OCI-LY7 (cell line): ENCODE data around the gene RAMP1. TPM values are rescaled to one million over a fixed set of nuclear protein-coding genes. Genes with fewer than 3 reads are reported as not detected.

Source experiments
- BruUV-seq: library from RNA; stranded (reverse); fragments of 400-500 nt; replicated peaks from 2 replicates; lab custom pipeline; 2021; lab: Mats Ljungman, UMichigan
- CTCF ChIA-PET: fragments of 300-600 bp; sonication (Branson Sonifier 250); formaldehyde crosslinking; loops from one replicate; lab custom pipeline; 2022; ENCODE audit warnings: antibody characterized with exemption; ENCODE audit not compliant: unreplicated experiment; lab: Charles Lee
- POLR2A ChIA-PET: fragments of 300-600 bp; sonication (Branson Sonifier 250); formaldehyde crosslinking; loops from one replicate; lab custom pipeline; 2022; ENCODE audit warnings: antibody characterized with exemption; lab: Charles Lee
- DNase-seq: peaks from one replicate; pipeline ENCODE4 v3.0.0-alpha.2; 2015; ENCODE audit warnings: low spot score
- H2AFZ ChIP-seq: fragments of 200-600 bp; sonication (generic), shearing (Covaris generic); 2 replicates; pipeline ENCODE4 v1.6.1; 2014; ENCODE audit warnings: mild to moderate bottlenecking, antibody characterized with exemption, low read length, moderate library complexity
- H3K27ac ChIP-seq: fragments of 200-600 bp; sonication (generic); 2 replicates; pipeline ENCODE4 v1.5.1; 2014; ENCODE audit warnings: mixed run types, low read depth, mild to moderate bottlenecking, moderate library complexity, low read length, inconsistent platforms; ENCODE audit not compliant: poor library complexity, severe bottlenecking
- H3K36me3 ChIP-seq: fragments of 200-600 bp; sonication (generic); 2 replicates; pipeline ENCODE4 v1.6.1; 2014; ENCODE audit warnings: mild to moderate bottlenecking, antibody characterized with exemption, low read length, moderate library complexity, mixed read lengths; ENCODE audit not compliant: insufficient read depth
- H3K4me1 ChIP-seq: fragments of 200-600 bp; sonication (generic); 2 replicates; pipeline ENCODE4 v1.5.1; 2014; ENCODE audit warnings: mild to moderate bottlenecking, low read length; ENCODE audit not compliant: insufficient read depth, poor library complexity, severe bottlenecking
- H3K4me2 ChIP-seq: fragments of 200-600 bp; sonication (generic); 2 replicates; pipeline ENCODE4 v1.6.1; 2014; ENCODE audit warnings: mild to moderate bottlenecking, low read length
- H3K4me3 ChIP-seq: fragments of 200-600 bp; sonication (generic); 2 replicates; pipeline ENCODE4 v1.5.1; 2014; ENCODE audit warnings: mild to moderate bottlenecking, low read depth, low read length; ENCODE audit not compliant: poor library complexity, severe bottlenecking
- H3K79me2 ChIP-seq: fragments of 200-600 bp; sonication (generic); 2 replicates; pipeline ENCODE4 v1.6.1; 2016; ENCODE audit warnings: low read depth, mild to moderate bottlenecking, low read length, moderate library complexity, mixed read lengths; ENCODE audit not compliant: insufficient read depth
- H3K9me2 ChIP-seq: fragments of 200-600 bp; sonication (generic); 2 replicates; pipeline ENCODE4 v1.6.1; 2016; ENCODE audit warnings: mild to moderate bottlenecking, low read length, mixed read lengths; ENCODE audit not compliant: insufficient read depth
- H3K9me3 ChIP-seq: fragments of 200-600 bp; sonication (generic); 2 replicates; pipeline ENCODE4 v1.6.1; 2014; ENCODE audit warnings: mild to moderate bottlenecking, mixed run types, low read length, mixed read lengths
- H4K20me1 ChIP-seq: fragments of 200-600 bp; sonication (generic); 2 replicates; pipeline ENCODE4 v1.6.1; 2014; ENCODE audit warnings: mild to moderate bottlenecking, antibody characterized with exemption, low read length, moderate library complexity, mixed read lengths; ENCODE audit not compliant: insufficient read depth
- EZH2phosphoT487 ChIP-seq: fragments of 200-600 bp; sonication (generic); IDR thresholded peaks from 2 replicates; pipeline ENCODE4 v1.6.1; 2018; ENCODE audit warnings: low read depth, borderline replicate concordance, mild to moderate bottlenecking, mixed run types, antibody characterized with exemption, low read length, moderate library complexity, mixed read lengths
- intact Hi-C: fragments of 100-400 bp; cut with micrococcal nuclease; formaldehyde crosslinking; loops from one replicate; pipeline ENCODE4 v1.10.0; 2022; ENCODE audit not compliant: unreplicated experiment
- total RNA-seq, 2 experiments: library from RNA; depleted of rRNA in 1 of 2; stranded (reverse); fragments of >200 nt in 1 of 2; shearing (Covaris generic) in 1 of 2; gene quantifications; 2 replicates each; pipeline ENCODE4 v1.2.3, GENCODE V29; 2014 to 2022
- TF ChIP-seq, protein P1 (sequence below): fragments of 200-600 bp; sonication (generic); conservative IDR thresholded peaks from 2 replicates; pipeline ENCODE4 v1.5.1; 2014; ENCODE audit warnings: mild to moderate bottlenecking, antibody characterized with exemption, low read length, moderate library complexity, mixed read lengths

RAMP1 gene
- total RNA-seq, 2 experiments from 2014 or later = not detected

DNA sequence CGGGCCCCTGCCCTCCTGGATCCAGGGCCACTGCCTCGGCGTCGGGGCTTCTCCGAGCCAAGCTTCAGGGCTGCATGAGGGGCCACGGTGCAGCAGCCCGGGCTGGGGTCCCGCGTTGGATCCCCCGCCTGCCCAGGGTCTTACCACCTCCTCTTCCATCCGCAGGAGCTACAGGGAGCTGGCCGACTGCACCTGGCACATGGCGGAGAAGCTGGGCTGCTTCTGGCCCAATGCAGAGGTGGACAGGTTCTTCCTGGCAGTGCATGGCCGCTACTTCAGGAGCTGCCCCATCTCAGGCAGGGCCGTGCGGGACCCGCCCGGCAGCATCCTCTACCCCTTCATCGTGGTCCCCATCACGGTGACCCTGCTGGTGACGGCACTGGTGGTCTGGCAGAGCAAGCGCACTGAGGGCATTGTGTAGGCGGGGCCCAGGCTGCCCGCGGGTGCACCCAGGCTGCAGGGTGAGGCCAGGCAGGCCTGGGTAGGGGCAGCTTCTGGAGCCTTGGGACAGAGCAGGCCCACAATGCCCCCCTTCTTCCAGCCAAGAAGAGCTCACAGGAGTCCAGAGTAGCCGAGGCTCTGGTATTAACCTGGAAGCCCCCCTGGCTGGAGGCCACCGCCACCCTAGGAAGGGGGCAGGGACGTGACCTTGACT lies 52.1 kb downstream of the RAMP1 start:
- POLR2A ChIA-PET = no interaction called here
- Histone ChIP-seq H3K4me2 (no peak overlapping the region), H3K9me2 (no peaks in the 10 kb centered on the region), H2AFZ (no peak overlapping the region), H3K27ac (no peak overlapping the region), H4K20me1 (no peaks in the 10 kb centered on the region), H3K79me2 (no peaks in the 10 kb centered on the region), H3K36me3 (no peaks in the 10 kb centered on the region), H3K9me3 (0 out of 2 replicates have a peak, but pooled peaks cover 5% of the 10 kb centered on the region), H3K4me3 (no peak overlapping the region), H3K4me1 (no peaks in the 10 kb centered on the region)
- TF ChIP-seq, protein P1, sequence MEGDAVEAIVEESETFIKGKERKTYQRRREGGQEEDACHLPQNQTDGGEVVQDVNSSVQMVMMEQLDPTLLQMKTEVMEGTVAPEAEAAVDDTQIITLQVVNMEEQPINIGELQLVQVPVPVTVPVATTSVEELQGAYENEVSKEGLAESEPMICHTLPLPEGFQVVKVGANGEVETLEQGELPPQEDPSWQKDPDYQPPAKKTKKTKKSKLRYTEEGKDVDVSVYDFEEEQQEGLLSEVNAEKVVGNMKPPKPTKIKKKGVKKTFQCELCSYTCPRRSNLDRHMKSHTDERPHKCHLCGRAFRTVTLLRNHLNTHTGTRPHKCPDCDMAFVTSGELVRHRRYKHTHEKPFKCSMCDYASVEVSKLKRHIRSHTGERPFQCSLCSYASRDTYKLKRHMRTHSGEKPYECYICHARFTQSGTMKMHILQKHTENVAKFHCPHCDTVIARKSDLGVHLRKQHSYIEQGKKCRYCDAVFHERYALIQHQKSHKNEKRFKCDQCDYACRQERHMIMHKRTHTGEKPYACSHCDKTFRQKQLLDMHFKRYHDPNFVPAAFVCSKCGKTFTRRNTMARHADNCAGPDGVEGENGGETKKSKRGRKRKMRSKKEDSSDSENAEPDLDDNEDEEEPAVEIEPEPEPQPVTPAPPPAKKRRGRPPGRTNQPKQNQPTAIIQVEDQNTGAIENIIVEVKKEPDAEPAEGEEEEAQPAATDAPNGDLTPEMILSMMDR = no peak
- TF ChIP-seq EZH2phosphoT487 = no peak
- DNase-seq = no peak
- no TSS peak for BruUV-seq
- intact Hi-C loops = no loop called here
- CTCF ChIA-PET = interaction anchor here (0.6 kb wide), 1 partner anchor 1338 kb away, joined by 4 read pairs; no protein-coding TSS in a partner anchor

DNA sequence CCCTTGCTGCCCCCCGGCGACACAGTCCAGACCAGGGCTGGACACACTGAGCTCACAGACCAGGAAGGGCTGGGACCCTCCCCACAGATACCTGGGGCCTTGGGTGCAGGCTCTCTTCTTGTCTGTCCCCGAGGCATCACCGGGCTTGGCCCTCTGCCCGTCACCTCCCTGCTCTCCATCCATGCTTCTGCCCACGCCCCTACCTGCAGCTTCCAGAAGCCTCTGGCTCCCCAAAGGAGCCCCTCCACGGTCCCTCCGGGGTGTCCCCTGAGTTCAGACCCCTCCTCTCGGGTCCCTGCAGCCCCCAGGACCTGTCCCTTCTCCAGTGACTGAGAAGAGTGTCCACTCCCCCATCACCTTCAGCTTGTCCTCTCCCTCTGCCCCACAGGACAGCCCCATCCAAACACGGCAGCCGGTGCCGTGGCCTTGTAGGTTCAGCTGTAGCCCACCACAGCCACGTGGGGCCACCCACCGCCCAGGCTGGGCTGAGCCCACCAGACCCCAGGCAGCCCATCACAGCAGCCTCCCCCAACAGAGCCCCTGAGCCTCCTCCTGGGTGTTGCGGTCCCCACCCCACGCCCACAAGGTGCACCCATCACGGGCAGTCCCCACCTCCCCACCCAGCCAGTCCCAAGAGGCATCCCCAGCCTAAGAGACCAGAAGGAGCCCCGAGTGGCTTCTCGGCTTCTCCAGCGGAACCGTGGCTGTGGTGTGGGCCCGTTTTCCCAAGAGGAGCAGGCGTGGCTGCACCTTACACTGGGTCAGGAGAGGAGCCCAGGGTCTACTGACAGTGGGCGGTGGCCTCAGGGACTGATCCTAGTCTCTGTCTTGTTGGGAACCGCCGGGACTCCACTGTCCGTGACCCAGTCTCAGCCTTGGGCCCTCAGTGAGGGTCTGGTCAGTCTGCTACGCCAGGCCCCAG lies 53.1 kb downstream of the RAMP1 start:
- H3K27ac ChIP-seq = no peak overlapping the region
- H3K9me2 ChIP-seq = no peaks in the 10 kb centered on the region
- CTCF ChIA-PET = no interaction called here
- POLR2A ChIA-PET = no interaction called here
- DNase-seq = no peak
- H3K9me3 ChIP-seq = 0 out of 2 replicates have a peak, but pooled peaks cover 5% of the 10 kb centered on the region
- H2AFZ ChIP-seq = no peak overlapping the region
- TF ChIP-seq, protein P1 = no peak
- no peak for TF ChIP-seq EZH2phosphoT487
- no peak overlapping the region for H3K4me2 ChIP-seq
- intact Hi-C loops = no loop called here
- no peak overlapping the region for H3K4me3 ChIP-seq
- H3K36me3 ChIP-seq = no peaks in the 10 kb centered on the region
- no TSS peak for BruUV-seq
- H3K79me2 ChIP-seq = no peaks in the 10 kb centered on the region
- H4K20me1 ChIP-seq = no peaks in the 10 kb centered on the region
- no peaks in the 10 kb centered on the region for H3K4me1 ChIP-seq
